ENCODE measurements around the gene TMEFF1.

Gene TMEFF1

GRCh38 chr9:100575765-100576386, 102.9 kb downstream of the TMEFF1 start:
- DNase-seq (ENCODE audit: low spot score), result no peak

- no peak for DNase-seq (ENCODE audit: low spot score)
Measured at GRCh38 chr9:100577776-100578448, 105.0 kb downstream of the TMEFF1 start, which contains the start of gene CAVIN4. CAVIN4 (plus strand) TSS chr9:100578079; CDS start chr9:100578144, 65 bp downstream.

GRCh38 chr9:100578610-100579009, 105.7 kb downstream of the TMEFF1 start:
- DNase-seq (ENCODE audit: low spot score), result no peak

GRCh38 chr9:100579665-100580064, 106.7 kb downstream of the TMEFF1 start:
- no peak for DNase-seq (ENCODE audit: low spot score)

GRCh38 chr9:100580257-100580656, 107.3 kb downstream of the TMEFF1 start:
- no peak for DNase-seq (ENCODE audit: low spot score)

- no peak for DNase-seq (ENCODE audit: low spot score)
Measured at GRCh38 chr9:100581081-100581480, 108.1 kb downstream of the TMEFF1 start.

- no peak for DNase-seq (ENCODE audit: low spot score)
Measured at GRCh38 chr9:100581661-100582060, 108.7 kb downstream of the TMEFF1 start.

GRCh38 chr9:100583014-100583802, 110.3 kb downstream of the TMEFF1 start:
- no peak for DNase-seq (ENCODE audit: low spot score)

- DNase-seq (ENCODE audit: low spot score), result no peak
Measured at GRCh38 chr9:100584951-100585350, 112.0 kb downstream of the TMEFF1 start.

GRCh38 chr9:100586093-100586492, 113.1 kb downstream of the TMEFF1 start:
- DNase-seq (ENCODE audit: low spot score), result no peak

- no peak for DNase-seq (ENCODE audit: low spot score)
Measured at GRCh38 chr9:100587375-100587774, 114.4 kb downstream of the TMEFF1 start.

GRCh38 chr9:100589582-100589981, 116.6 kb downstream of the TMEFF1 start:
- no peak for DNase-seq (ENCODE audit: low spot score)

GRCh38 chr9:100590481-100590880, 117.5 kb downstream of the TMEFF1 start:
- no peak for DNase-seq (ENCODE audit: low spot score)

GRCh38 chr9:100591139-100591538, 118.2 kb downstream of the TMEFF1 start:
- DNase-seq (ENCODE audit: low spot score), result no peak

- DNase-seq (ENCODE audit: low spot score), result no peak
Measured at GRCh38 chr9:100591639-100592412, 118.9 kb downstream of the TMEFF1 start.

GRCh38 chr9:100595391-100596199, 122.6 kb downstream of the TMEFF1 start:
- peak; percentile 70 for DNase-seq (ENCODE audit: low spot score)

- DNase-seq (ENCODE audit: low spot score), result no peak
Measured at GRCh38 chr9:100597236-100597635, 124.3 kb downstream of the TMEFF1 start.

- no peak for DNase-seq (ENCODE audit: low spot score)
Measured at GRCh38 chr9:100598641-100599145, 125.7 kb downstream of the TMEFF1 start.

GRCh38 chr9:100600521-100601079, 127.7 kb downstream of the TMEFF1 start:
- no peak for DNase-seq (ENCODE audit: low spot score)

- peak; percentile 80 for DNase-seq (ENCODE audit: low spot score)
Measured at GRCh38 chr9:100601216-100601615, 128.3 kb downstream of the TMEFF1 start.

- peak; percentile 54 for DNase-seq (ENCODE audit: low spot score)
Measured at GRCh38 chr9:100602342-100602801, 129.4 kb downstream of the TMEFF1 start.

Data from NAMALWA (cell line).